Right lobe of liver (tissue), 4 donors: ENCODE data around the gene TNS3.

Source experiments
- CTCF ChIP-seq, 4 donors: fragments of 200-600 bp in 3 of 4; fragments of 450-650 bp in 1 of 4; IDR thresholded peaks; one replicate each; pipeline versions ENCODE4 v1.5.1 to v1.8.0; 2016 to 2022; ENCODE audit warnings: antibody characterized with exemption in 4 of 4, mild to moderate bottlenecking in 2 of 4
- POLR2A ChIP-seq: fragments of 450-650 bp; IDR thresholded peaks from one replicate; pipeline ENCODE4 v1.6.1; 2017; ENCODE audit warnings: antibody characterized with exemption, mild to moderate bottlenecking
- donor health status: DM: no; HTN: no; CAD: no.
- donor health status: DM: no; HTN: no; CAD: no.
- donor health status: DM: no; HTN: yes; CAD: no.

GRCh38 chr7:47621979-47622561 is 40.2 kb upstream of the TNS3 start:
- TF ChIP-seq CTCF (IDR thresholded peaks at IDR 0.05) (no peak), POLR2A (no peak)
